Osteocyte (in vitro differentiated cells): ENCODE data around the gene WDR72. TPM values are rescaled to one million over a fixed set of nuclear protein-coding genes. Genes with fewer than 3 reads are reported as not detected.

ENCODE experiments used
- DNase-seq: peaks from one replicate; pipeline ENCODE4 v3.0.0; 2021; ENCODE audit warnings: mixed read lengths; ENCODE audit not compliant: unreplicated experiment; ENCODE audit errors: extremely low spot score
- H3K27ac Mint-ChIP-seq: one replicate; pipeline ENCODE4 v1.8.0; 2021; ENCODE audit warnings: mild to moderate bottlenecking, mixed read lengths; ENCODE audit not compliant: unreplicated experiment
- H3K27me3 Mint-ChIP-seq: one replicate; pipeline ENCODE4 v1.8.0; 2021; ENCODE audit warnings: mixed read lengths; ENCODE audit not compliant: unreplicated experiment
- H3K36me3 Mint-ChIP-seq: one replicate; pipeline ENCODE4 v1.8.0; 2021; ENCODE audit warnings: mixed read lengths; ENCODE audit not compliant: unreplicated experiment
- H3K4me1 Mint-ChIP-seq: one replicate; pipeline ENCODE4 v1.8.0; 2021; ENCODE audit warnings: mixed read lengths; ENCODE audit not compliant: unreplicated experiment
- H3K4me3 Mint-ChIP-seq: one replicate; pipeline ENCODE4 v1.8.0; 2021; ENCODE audit warnings: mild to moderate bottlenecking, moderate library complexity, mixed read lengths; ENCODE audit not compliant: unreplicated experiment
- H3K9me3 Mint-ChIP-seq: one replicate; pipeline ENCODE4 v1.8.0; 2021; ENCODE audit warnings: mixed read lengths; ENCODE audit not compliant: unreplicated experiment
- CTCF ChIP-seq: fragments of 200-600 bp; sonication (generic); IDR thresholded peaks from 2 replicates; pipeline ENCODE4 v1.5.0; 2021; ENCODE audit warnings: antibody characterized with exemption, mild to moderate bottlenecking, moderate library complexity
- total RNA-seq: library from RNA; stranded (reverse); gene quantifications from 2 replicates; pipeline ENCODE4 v1.2.1, GENCODE V29; 2021

WDR72 gene
- total RNA-seq, 1 donor from 2014 or later: 0.38 TPM

- Mint-ChIP-seq H3K9me3 (no peaks in the 10 kb centered on the region), H3K27me3 (peaks cover 28% of the 10 kb centered on the region), H3K36me3 (no peaks in the 10 kb centered on the region), H3K27ac (no peak overlapping the region), H3K4me1 (peaks cover 2% of the 10 kb centered on the region), H3K4me3 (no peak overlapping the region)
- no peak for TF ChIP-seq CTCF
- no peak for DNase-seq
These were observed 100.5 kb downstream of the WDR72 start for GRCh38 chr15:53658827-53659555.

- Mint-ChIP-seq H3K36me3 (no peaks in the 10 kb centered on the region), H3K4me3 (no peak overlapping the region), H3K27ac (no peak overlapping the region), H3K27me3 (peaks cover 25% of the 10 kb centered on the region), H3K4me1 (peaks cover 2% of the 10 kb centered on the region), H3K9me3 (no peaks in the 10 kb centered on the region)
- TF ChIP-seq CTCF: no peak
- no peak for DNase-seq
These were observed 101.2 kb downstream of the WDR72 start for GRCh38 chr15:53658255-53658654.

- Mint-ChIP-seq H3K4me1 (no peaks in the 10 kb centered on the region), H3K36me3 (no peaks in the 10 kb centered on the region), H3K27me3 (peaks cover 31% of the 10 kb centered on the region)
These were observed 110.5 kb downstream of the WDR72 start for GRCh38 chr15:53648934-53649333.

GRCh38 chr15:53644660-53645059 is 114.8 kb downstream of the WDR72 start:
- H3K4me3 Mint-ChIP-seq: no peak overlapping the region
- H3K9me3 Mint-ChIP-seq: no peaks in the 10 kb centered on the region
- no peaks in the 10 kb centered on the region for H3K4me1 Mint-ChIP-seq
- TF ChIP-seq CTCF: no peak
- DNase-seq: no peak
- no peaks in the 10 kb centered on the region for H3K36me3 Mint-ChIP-seq
- H3K27me3 Mint-ChIP-seq: peaks cover 54% of the 10 kb centered on the region
- H3K27ac Mint-ChIP-seq: no peak overlapping the region

More at GRCh38 chr15:53648934-53649333, 110.5 kb downstream of the WDR72 start:
- H3K4me3 Mint-ChIP-seq: no peak overlapping the region
- no peaks in the 10 kb centered on the region for H3K9me3 Mint-ChIP-seq
- no peak for TF ChIP-seq CTCF
- H3K27ac Mint-ChIP-seq: no peak overlapping the region
- no peak for DNase-seq

GRCh38 chr15:53634517-53635106 is 124.9 kb downstream of the WDR72 start:
- TF ChIP-seq CTCF: no peak
- Mint-ChIP-seq H3K4me3 (no peak overlapping the region), H3K4me1 (no peaks in the 10 kb centered on the region), H3K27me3 (peaks cover 17% of the 10 kb centered on the region), H3K36me3 (peaks cover 2% of the 10 kb centered on the region), H3K9me3 (peaks cover 5% of the 10 kb centered on the region), H3K27ac (no peak overlapping the region)
- DNase-seq: no peak
